Measurements from ENCODE around the gene DLGAP4.

The DLGAP4 gene

GRCh38 chr20:36425166-36425565 is 119.0 kb downstream of the DLGAP4 start:
- no peak for TF ChIP-seq CTCF (IDR thresholded peaks at IDR 0.05; ENCODE audit: insufficient read depth, low read length, poor library complexity, severe bottlenecking)
- H3K4me3 ChIP-seq (replicated peaks; ENCODE audit: low read depth, low read length): no peak overlapping the region
- no peaks in the 10 kb centered on the region for H3K27me3 ChIP-seq (replicated peaks; ENCODE audit: control insufficient read depth, insufficient read depth, low read length)
- DNase-seq (ENCODE audit: extremely low read depth, insufficient read length): no peak
- no peaks in the 10 kb centered on the region for H3K36me3 ChIP-seq (ENCODE audit: control insufficient read depth, insufficient read depth, low read length)

- no peak overlapping the region for H3K4me3 ChIP-seq (replicated peaks; ENCODE audit: low read depth, low read length)
- no peak for TF ChIP-seq CTCF (IDR thresholded peaks at IDR 0.05; ENCODE audit: insufficient read depth, low read length, poor library complexity, severe bottlenecking)
- DNase-seq (ENCODE audit: extremely low read depth, insufficient read length): no peak
- no peaks in the 10 kb centered on the region for H3K36me3 ChIP-seq (ENCODE audit: control insufficient read depth, insufficient read depth, low read length)
- no peaks in the 10 kb centered on the region for H3K27me3 ChIP-seq (replicated peaks; ENCODE audit: control insufficient read depth, insufficient read depth, low read length)
Observed at GRCh38 chr20:36431604-36432003, 125.5 kb downstream of the DLGAP4 start.

GRCh38 chr20:36432096-36432495 is 126.0 kb downstream of the DLGAP4 start:
- H3K4me3 ChIP-seq (replicated peaks; ENCODE audit: low read depth, low read length): no peak overlapping the region
- no peak for TF ChIP-seq CTCF (IDR thresholded peaks at IDR 0.05; ENCODE audit: insufficient read depth, low read length, poor library complexity, severe bottlenecking)
- H3K27me3 ChIP-seq (replicated peaks; ENCODE audit: control insufficient read depth, insufficient read depth, low read length): no peaks in the 10 kb centered on the region; the same call in 1 of the 2 replicates
- H3K36me3 ChIP-seq (ENCODE audit: control insufficient read depth, insufficient read depth, low read length): no peaks in the 10 kb centered on the region
- DNase-seq (ENCODE audit: extremely low read depth, insufficient read length): no peak

- no peak for DNase-seq (ENCODE audit: extremely low read depth, insufficient read length)
- H3K27me3 ChIP-seq (replicated peaks; ENCODE audit: control insufficient read depth, insufficient read depth, low read length): no peaks in the 10 kb centered on the region; the same call in 1 of the 2 replicates
- no peak for TF ChIP-seq CTCF (IDR thresholded peaks at IDR 0.05; ENCODE audit: insufficient read depth, low read length, poor library complexity, severe bottlenecking)
- no peak overlapping the region for H3K4me3 ChIP-seq (replicated peaks; ENCODE audit: low read depth, low read length)
- no peaks in the 10 kb centered on the region for H3K36me3 ChIP-seq (ENCODE audit: control insufficient read depth, insufficient read depth, low read length)
Observed at GRCh38 chr20:36434383-36434782, 128.2 kb downstream of the DLGAP4 start.

- Histone ChIP-seq H3K36me3 (ENCODE audit: control insufficient read depth, insufficient read depth, low read length) (no peaks in the 10 kb centered on the region), H3K4me3 (replicated peaks; ENCODE audit: low read depth, low read length) (no peak overlapping the region), H3K27me3 (replicated peaks; ENCODE audit: control insufficient read depth, insufficient read depth, low read length) (no peaks in the 10 kb centered on the region; the same call in 1 of the 2 replicates)
- no peak for TF ChIP-seq CTCF (IDR thresholded peaks at IDR 0.05; ENCODE audit: insufficient read depth, low read length, poor library complexity, severe bottlenecking)
- no peak for DNase-seq (ENCODE audit: extremely low read depth, insufficient read length)
Observed at GRCh38 chr20:36435124-36435523, 129.0 kb downstream of the DLGAP4 start.
